GM19099 (cell line): ENCODE results near the gene PTPRC.
A peak's percentile ranks its signal among the peaks of the same experiment; 100 is the strongest.

Experiments
- POLR2A ChIP-seq: IDR thresholded peaks from 3 replicates; pipeline ENCODE4 v1.6.1; 2011; ENCODE audit warnings: low read depth; ENCODE audit not compliant: insufficient read length; ENCODE audit errors: extremely low read depth

Gene PTPRC

GRCh38 chr1:198636391-198636790 lies 2.4 kb upstream of the PTPRC start:
- no peak for TF ChIP-seq POLR2A

GRCh38 chr1:198637157-198637556 lies 1.7 kb upstream of the PTPRC start:
- no peak for TF ChIP-seq POLR2A

DNA sequence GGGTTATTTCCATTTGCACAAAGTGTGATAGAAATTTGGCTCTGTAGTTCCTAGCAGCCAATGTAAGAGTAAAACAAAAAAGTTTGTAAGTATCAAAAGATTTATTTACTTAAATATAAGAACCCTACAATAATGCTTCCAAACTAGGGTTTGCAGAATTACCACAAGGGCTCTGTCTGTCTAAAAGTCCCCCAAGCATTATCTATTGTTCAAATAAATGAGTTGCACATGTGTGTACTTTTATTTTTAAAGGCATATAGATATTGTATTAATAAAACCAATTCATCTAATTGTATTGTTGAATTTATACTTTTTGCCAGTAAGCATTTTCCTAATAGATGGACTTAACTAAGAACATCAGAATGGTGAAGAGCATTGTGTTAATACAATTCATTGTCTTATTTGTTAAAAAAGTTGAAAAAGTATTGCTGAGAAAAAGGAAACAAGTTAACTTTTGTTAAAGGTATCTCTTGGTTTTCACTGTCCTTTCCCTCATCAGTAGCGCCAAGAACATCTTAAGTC lies 863 bp upstream of the PTPRC start:
- no peak for TF ChIP-seq POLR2A

DNA sequence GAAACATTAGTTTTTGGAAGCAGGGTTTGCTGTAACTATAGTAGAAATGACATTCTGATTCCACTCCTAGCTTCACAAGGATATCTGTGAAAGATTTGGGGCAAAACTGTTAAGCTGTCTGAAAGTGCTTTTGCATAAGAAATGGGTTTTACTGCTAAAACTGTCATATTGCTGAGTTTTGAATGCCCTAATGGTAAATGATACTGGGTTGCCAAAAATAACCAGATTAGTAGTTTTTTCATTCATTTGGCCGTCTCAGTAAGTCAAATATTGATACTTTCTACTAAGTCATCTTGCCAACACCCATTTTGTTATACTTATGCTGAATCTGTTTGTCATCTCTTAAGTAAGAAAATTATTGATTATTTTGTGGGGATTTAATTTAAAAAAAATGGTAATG lies 399 bp upstream of the PTPRC start:
- TF ChIP-seq POLR2A, result no peak

DNA sequence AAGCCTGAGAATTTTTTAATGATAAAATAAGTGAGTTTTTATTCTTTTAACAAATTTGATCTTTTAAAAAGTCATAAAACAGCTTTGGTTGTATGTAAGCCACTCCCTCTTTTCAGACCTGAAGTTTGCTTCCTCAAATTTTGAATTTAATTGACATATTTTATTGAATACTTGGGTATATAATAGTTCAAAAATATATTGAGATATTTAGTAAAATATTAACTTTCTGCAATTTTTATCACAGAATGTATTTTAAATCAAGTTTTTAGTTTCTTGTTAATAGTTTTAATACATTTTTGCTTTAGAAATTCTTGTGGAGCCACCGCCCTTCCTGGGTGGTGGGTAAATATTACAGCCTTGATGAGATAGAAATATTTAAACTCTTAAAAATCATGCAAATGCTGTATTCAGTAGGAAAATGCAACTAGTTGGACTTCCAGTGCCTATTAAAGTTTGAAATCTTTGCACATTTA lies 867 bp downstream of the PTPRC start:
- TF ChIP-seq POLR2A, result no peak

DNA sequence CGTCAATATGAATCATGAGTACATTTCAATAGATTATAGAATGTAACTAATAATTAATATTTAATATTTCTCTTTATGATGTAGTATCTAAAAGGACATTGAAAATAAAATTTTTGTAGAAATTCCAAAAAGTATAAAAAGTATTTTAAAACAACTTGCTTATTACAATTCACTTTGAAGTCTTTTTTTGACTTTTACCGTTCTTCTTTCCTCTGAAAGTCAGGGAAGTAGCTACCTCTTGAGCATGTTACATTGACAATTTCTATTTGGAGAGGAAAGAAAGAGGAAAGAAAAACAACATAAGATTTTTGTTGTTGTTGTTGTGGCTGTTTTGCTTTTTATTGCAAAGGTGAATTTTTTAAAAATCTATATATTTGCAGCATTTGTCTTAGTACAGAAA lies 1.3 kb downstream of the PTPRC start:
- TF ChIP-seq POLR2A, result no peak

- peak; percentile 19 for TF ChIP-seq POLR2A
Observed at GRCh38 chr1:198641501-198641900, 2.7 kb downstream of the PTPRC start.

GRCh38 chr1:198641966-198642668 lies 3.3 kb downstream of the PTPRC start:
- no peak for TF ChIP-seq POLR2A

DNA sequence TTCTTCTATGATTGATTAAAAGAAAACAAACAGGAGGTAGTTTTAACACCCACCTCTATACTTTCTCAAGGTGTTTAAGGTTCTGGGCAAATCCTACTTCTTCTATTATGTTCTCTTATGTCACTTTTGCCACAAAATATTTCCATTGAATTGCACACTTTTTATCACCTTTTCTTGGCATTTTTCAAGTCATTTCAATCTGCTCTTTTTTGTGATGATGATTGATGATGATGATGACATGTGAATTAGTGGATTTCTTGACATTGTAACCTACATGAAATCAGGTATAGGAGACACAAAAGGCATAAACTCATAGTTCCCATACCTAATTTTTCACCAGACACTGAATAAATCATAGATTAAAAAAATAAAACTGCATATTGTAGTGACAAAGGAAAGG lies 4.1 kb downstream of the PTPRC start:
- no peak for TF ChIP-seq POLR2A

DNA sequence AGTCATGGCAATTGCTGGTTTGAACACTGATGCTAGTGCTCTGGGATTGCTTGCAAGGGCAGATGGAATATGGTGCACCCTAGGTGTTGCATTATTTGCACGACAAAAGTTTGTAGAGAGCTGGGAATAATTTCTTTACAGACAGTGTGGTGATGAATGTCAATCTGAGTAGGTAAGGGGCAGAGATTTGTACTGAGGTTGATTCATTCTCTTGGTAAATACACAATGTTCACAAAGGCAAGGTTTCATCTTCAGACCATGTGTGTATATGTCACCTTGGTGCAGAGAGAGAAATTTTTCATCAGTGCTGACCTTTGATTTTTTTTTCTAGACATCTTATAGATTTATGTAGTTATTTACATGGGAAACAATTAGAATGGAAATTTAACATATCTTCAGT lies 5.0 kb downstream of the PTPRC start:
- TF ChIP-seq POLR2A, result no peak

- TF ChIP-seq POLR2A, result no peak
Observed at GRCh38 chr1:198647055-198647454, 8.2 kb downstream of the PTPRC start.

GRCh38 chr1:198648592-198648991 lies 9.8 kb downstream of the PTPRC start:
- no peak for TF ChIP-seq POLR2A

- TF ChIP-seq POLR2A, result no peak
Observed at GRCh38 chr1:198649232-198649967, 10.6 kb downstream of the PTPRC start.

GRCh38 chr1:198649968-198650338 lies 11.1 kb downstream of the PTPRC start:
- no peak for TF ChIP-seq POLR2A

DNA sequence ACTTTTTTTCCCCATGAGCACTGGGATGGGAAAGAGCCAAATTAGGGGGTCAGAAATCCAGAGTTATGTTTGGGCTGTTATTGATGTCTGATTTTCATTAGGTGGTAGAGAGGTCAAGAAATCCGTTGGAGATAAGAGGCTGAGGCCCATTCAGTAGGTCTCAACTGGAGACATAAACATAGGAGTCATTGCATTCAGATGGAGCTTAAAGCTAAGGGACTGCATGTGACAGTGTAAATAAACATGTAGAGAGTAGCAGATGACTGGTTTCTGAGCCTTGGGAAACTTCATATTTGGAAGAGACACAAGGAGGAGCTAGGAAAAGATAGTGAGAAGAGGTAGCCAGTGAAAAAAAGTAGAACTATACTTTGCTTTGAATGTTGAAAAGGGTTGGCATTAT lies 11.7 kb downstream of the PTPRC start:
- no peak for TF ChIP-seq POLR2A
